ENCODE data around the gene CAMK1D.
"Not testable (repeated sequence)": the region's sequence is repeated elsewhere in the genome, so short reads cannot be mapped to it uniquely, and the experiment has no call there.

CAMK1D gene

DNA sequence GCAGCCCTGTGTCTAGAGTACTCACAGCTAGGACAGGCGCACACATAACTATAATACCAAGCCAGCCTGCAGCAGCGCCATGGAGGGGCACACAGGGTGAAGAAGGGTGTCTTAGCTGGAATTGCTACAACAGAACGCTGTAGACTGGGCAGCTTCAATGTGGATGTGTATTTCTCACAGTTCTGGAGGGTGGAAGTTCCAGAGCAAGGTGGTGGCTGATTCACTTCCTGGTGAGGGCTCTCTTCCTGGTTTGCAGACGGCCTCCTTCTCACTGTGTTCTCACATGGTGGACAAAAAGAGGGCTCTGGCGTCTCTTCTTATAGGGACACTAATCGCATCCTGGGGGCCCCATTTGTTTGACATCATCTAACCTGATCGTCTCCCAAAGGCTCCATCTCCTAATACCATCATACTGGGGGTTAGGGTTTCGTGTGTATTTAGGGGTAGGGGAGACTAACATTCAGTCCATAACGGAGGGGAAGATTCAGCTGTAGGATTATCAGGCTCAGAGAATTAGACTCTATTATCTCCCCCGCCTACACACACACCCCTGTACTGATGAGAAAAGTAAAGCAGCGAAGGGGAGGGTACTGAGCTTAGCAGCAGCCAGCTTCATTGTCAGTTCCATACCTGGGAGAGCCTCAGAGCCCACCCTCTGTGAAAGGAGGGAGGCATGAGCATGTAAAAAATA, 363.1 kb downstream of the CAMK1D start:
- no peak for DNase-seq

DNA sequence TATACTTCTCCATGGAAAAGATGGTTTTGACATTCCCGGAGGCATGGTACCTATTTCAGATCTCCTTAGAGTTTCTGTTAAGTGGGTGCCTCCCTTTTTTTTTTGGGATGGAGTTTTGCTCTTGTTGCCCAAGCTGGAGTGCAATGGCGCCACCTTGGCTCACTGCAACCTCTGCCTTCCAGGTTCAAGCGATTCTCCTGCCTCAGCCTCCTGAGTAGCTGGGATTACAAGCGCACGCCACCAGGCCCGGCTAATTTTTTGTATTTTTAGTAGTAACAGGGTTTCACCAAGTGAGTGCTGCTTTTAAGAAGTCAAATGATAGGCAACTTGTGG, 363.6 kb downstream of the CAMK1D start:
- not testable (repeated sequence) for DNase-seq

DNA sequence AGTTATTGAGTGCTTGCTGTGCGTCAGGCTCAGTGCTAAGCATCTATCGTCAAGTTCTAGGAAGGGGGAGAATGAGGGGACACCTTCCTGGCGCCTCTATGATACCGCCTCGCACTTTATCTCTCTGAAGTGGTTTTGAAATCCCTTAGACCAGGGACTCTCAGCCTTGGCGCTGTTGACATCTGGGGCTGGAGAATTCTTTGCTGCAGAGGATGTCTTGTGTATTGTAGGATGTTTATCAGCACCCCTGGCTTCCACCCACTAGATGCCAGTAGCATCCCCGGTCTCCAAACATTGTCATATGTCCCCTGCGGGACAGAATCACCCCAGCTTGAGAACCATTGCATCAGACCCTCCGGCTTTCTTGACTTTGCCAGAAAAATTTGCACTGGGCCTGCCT, 366.7 kb downstream of the CAMK1D start:
- DNase-seq: no peak

DNA sequence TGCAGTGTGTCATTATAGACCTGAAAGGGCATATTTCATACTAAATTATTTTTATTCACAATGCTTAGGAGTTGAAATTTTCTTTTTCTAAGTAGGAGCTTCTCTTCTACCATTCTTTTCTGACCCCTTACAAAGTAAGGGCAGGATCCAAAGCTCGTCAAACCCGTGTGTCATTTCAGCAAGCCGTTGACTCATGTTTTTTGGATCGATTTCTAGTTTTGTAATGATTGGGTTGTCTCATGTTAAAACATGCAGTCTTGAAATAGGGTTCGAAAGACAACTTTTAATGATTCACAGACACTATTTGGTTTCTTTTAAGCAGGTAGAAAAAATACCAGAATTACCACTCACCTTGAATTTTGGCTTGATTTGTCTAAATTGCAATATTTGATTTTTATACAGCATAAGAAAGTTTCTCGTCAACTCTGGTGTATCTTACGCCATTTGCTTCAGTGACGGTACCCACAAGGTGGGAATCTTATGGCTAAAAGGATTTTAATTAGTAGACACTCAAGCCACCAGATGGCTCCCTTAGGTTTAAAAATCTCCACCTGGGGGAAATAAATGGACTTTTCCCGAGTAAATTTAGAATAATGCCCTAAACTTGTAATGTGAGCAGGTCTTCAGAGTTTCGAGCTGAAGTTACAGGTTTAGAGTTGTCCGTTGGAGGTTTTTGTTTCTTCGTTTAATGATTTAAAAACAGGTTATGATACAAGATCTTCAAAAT, 368.8 kb downstream of the CAMK1D start:
- DNase-seq: no peak

DNA sequence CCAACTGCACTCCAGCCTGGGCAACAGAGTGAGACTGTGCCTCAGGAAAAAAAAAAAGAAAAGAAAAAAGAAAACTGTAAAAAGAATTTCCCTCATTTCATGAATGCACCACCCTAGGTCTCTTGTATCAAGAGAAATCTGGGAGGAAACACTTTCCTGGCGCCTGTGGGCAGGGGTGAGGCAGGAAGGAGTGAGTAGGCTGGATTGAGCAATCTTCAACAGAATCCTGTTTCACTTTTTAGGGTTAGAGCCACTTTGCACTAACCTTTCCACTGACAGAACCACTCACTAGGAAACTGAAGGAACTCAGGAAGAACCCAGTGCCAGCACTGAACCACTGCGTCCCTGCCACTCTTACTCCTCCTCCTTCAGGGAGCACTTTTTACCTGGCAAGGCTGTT, 370.0 kb downstream of the CAMK1D start:
- DNase-seq: no peak

DNA sequence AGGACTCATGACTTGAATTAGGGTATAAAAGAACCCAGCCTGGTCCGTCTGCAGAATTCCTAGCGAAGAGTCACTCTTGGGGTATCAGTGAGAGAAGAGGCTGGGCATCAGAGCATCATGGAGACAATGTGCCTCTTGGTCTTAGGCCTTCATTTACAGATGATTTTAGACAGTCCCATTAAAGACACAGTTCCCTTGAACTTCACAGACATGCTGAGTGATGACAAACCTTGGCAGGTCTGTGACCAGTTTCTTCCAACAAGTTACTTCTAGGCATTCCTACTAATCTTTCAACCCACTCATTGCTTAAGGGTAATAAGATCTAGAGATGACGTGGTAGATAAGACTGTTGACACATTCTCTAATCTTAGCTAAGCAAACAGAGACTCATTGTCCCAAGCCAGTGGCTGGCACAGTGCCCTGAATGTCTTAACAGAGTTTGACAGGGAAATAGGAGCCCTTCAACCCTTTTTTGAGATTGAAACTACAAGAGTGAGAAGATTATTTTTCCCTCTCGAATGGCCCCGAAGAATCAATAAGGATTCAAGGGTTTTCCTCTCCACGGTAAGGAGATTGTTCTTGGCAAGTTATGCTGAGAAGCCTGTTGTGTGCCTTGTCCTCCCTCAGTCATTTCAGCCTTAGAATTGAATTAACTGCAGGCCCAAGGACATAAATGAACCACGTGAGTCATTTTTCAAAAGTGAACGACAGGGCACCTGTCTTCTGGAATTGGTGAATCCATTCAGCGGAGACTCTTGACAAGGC, 371.1 kb downstream of the CAMK1D start:
- peak in 8 of 56 donors; percentile 14 to 61 (median 29) for DNase-seq

DNA sequence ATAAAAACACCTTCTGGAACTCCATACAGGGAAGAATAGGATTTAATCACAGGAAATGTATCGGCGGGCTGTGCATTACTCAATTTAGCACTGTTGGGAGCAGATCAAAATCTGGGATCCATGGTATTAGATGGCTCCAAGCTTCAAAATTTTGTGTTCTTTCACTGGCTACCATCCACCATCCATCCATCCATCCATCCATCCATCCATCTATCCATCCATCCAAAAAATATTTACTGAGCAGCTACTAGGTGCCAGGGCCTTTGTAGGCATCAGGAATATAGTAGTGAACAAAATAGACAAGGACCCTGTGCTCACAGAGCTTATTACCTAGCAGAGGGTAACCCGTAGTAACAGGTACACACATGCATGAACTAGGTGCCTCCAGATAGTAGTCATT, 372.0 kb downstream of the CAMK1D start:
- no peak for DNase-seq

DNA sequence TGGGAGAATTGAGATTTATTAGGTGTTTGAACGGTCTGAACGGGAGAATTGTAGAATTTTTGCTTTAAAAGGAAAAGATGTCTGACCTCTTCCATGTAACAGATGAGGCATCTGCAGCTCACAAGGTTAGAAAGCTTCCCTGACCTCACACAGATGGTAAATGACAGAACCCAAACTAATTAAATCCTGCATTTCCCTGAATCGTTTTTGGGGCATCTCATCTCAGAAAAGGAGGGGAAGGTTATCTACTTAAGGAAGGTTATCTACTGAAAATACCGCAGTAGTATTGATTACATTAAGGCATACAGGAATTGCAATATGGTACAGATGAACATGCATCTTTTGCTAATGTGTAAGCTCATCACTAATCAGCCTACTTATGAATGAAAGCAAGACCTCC, 373.9 kb downstream of the CAMK1D start:
- DNase-seq: no peak

DNA sequence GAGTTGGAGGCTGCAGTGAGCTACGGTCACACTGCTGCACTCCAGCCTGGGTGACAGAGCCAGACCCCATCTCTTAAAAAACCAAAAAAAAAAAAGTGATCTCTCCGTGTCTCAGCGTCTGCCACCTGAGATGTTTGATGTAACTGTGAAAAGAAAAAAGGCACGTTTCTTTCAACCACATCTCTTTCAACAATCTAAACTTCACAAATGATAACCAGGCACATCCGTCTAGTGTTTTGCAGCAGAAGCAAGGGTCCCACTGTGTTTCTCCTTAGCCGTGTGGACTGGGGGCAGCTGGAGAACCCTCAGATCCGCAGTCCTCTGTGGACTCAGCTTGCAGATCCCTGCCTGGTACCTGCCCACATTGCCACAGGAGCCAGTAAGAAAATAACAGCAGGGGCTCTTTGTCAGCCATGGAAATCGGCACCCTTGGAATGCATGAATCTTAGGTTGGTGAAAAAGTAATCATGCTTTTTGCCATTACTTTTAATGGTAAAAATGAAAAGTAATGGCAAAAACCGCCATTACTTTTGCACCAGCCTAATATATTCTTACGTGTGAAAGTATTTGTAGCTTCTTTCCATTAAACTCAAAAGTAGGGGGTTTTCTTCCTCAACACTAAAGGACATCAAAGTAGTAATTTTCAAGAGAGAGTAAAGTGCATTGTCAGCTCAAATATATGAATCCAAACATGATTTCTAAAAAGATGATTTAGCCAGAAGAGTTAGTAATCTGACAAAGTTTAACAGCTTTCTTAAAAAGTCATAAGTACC, 375.6 kb downstream of the CAMK1D start:
- no peak for DNase-seq

DNA sequence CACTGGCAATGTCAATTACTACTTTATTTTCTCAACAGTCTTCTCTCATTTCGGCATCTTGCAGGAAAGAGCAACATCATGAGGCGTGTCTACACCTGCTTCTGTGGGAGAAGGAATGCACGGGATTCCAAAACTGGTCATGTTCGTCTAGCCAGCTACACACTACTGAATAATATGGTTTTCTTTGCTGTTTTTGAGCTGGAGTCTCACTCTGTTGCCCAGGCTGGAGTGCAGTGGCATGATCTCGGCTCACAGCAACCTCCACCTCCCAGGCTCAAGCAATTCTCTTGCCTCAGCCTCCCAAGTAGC, 376.2 kb downstream of the CAMK1D start:
- not testable (repeated sequence) for DNase-seq

DNA sequence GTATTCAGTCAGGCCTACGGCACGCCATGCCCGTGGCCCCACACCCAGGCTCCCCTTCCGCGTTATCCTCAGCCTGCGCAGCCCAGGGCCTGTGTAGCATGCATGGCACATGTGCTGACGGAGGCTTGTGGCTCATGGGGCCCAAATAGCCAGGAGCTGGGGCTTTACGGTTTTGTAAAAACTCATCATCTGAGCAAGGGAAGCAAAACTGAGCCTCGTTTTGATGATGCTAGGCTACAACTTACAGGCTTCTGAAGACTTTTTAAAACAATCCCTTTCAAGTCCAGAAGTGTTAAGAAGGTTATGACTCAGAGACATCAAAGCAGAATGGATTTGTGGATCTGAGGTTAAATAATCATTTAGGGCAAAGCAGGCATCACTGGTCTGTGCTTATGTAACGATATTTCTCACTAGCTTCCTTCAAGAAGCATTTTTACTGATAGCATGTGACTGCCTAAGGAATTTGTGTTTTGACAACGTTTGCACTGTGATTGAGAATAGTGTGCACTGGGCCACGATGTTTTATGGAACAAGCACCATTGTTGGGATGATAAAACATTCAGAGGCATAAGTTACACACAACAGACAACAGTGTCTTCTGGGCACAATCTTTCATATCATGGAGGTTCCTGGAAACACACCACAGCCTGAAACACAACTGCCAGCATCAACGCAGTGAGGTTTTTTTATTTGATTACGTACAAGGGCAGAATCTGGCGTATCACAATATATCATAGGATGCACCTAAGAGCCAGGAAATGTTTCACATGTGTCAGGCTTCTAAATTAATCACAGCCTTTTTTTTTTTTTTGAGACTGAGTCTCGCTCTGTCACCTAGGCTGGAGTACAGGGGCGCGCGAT, 377.9 kb downstream of the CAMK1D start:
- no peak for DNase-seq

DNA sequence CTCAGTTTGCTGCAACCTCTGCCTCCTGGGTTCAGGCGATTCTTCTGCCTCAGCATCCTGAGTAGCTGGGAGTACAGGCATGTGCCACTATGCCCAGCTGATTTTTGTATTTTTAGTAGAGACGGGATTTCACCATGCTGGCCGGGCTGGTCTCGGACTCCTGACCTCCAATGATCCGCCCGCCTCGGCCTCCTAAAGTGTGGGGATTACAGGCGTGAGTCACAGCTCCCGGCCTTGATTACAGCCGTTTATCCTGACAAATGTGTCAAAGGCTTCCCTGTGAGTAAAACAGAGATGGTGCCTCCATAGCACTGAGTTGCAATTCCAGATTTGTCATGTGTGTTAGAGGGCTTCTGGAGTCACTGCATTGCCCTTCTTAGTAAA, 378.5 kb downstream of the CAMK1D start:
- no peak for DNase-seq

DNA sequence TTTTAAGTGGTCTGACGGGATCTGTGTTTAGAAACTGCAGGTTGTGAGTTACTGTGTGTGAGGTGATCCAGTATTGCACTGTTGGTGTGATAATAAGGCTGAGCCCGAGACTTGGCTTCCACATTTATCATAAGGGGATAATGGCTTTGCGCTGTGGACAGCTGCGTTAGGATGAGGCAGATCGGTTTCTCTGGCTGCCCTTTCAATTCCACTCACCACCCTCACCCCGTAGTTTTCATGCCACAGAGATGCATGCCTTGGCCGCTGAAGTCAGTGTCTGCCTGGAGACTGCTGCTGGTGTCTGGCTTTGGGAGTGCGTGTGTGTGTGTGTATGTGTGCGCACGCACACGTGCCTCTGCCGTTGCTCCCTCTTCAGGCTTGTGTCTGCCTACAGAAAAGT, 379.1 kb downstream of the CAMK1D start:
- DNase-seq: peak in 2 of 56 donors; percentile 7 to 9

DNA sequence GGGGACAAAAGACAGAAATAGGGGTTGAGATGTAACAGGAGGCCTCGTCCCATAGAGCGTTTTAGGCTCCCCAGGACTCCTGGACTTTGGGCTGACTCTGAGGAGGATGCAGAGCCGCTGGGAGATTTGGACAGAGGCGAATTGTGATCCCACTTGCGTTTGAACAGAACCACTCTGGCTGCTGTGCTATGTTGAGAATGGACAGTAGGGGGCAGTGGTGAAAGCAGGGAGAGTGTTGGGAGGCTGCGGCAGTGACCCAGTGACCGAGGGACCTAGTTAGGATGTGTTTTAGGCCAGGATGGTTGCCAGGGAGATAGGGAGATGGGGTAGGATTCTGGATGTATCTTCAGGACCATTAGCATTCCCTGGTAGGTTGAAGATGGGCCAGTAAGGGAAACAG, 380.5 kb downstream of the CAMK1D start:
- DNase-seq: no peak

DNA sequence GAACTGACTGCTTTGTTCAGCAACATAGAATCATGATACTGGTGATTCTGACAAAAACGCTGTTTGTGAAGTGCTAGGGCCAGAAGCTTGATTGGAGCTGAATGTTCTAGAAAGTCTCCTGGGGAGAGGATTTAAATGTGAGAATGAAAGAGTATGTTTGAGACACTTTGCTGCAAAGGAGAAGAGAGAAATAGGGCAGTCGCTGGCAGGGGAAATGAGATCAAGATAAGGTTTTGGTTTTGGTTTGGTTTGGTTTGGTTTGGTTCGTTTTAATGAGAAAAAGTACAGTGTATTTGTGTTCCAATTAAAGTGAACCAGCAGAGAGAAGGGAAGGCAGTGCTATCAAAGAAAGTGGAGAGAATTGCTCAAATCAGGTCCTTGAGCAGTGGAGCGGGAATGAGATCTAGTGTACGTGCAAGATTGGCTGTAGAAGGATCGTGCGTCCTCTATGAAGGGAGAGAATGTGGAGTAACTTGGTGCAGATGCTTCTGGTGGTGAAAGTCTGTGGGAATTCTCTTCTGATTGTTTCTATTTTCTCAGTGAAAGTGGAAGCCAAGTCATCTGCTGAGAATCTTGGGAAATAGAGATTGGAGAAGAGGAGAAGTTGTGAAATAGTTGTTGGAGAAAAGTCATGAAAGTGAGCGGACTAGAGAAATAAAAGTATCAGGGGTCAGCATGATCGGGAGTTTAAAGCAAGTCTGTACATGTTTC, 381.6 kb downstream of the CAMK1D start:
- DNase-seq: no peak

DNA sequence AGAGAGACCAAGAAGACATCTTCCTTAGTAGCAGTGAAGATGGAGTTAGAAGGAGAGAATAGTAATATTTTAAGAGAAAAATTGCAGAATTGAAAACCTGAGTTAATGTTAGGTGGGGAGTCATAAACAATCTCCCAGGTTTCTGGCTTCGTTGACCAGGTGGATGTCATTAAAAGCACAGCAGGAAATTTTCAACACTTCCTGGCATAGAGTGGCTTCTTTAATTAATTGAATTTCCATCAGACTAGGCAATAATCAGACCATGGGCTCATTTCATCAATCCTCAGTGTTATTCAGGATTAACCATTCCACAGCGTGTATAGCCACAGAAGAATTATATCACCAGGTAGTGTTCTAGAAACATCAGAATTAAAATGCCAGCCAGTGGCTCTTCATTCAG, 383.9 kb downstream of the CAMK1D start:
- DNase-seq: no peak

DNA sequence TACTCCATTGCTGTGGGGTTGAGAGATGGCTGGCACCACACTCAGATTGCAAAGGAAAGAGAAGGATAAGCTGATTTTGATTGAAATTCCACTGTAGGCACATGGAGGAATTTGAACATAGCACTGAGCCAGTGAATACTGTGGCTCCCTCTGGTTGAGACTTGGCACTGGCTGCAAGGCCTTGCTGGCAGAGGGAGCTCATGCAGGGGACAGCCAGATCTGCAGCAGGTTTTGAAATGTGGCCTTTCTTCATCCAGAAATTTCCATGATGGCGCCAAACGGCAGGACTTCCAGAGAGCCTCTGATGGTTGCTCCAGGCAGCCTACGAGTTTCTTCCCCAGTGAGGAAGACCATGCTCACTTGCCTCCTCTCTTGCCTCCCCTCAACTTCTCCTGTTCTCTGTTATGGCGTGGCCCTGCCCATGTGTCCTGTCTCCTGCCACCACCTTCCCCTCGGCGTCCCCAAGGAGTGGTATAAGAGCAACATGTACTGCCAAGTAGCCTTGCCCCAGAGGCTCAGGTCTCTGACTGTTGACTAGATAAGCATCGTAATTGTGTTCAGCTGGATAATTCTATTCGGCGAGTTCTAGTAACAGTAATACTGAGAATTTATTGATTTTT, 386.6 kb downstream of the CAMK1D start:
- DNase-seq: no peak

DNA sequence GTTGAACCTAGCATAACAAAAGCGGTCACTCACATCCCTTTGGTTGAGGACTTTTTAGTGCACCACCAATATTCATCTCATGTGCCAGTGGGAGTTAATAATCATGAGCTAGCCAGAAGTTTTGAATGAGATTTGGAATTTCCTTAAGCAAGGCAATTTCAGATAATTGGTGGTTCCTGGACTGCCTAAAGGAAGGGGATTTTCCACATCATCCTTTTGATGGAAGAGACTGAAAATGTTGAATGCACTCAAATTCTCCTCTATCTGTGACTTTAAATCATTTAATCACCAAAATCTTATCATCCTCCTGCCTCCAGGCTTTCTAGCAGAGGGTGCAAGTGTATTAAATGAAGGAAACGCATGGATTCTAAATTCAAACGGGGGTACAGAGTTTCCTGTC, 391.5 kb downstream of the CAMK1D start:
- no peak for DNase-seq

DNA sequence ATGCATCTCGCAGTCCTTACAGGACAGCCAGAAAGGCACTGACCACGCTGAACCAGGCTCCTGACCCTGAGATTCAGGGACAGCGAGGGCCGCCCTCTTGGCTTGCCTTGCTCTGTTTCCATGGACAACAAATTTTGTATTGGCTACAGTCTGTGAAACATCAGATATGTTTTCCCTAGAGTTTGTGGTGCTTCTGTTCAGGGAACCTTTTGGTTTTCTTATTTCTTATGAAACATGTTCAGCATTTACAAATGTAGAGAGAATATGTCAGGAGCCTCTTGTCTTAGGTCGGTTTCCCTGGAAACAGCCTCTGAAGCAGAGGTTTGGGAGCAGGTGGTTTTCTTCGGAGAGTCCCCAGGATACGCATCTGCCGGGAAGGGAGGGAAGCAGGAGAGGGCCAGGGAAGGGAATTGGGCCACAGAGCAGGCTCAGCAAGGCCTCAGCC, 392.0 kb downstream of the CAMK1D start:
- peak in 12 of 56 donors; percentile 2 to 43 (median 20) for DNase-seq

DNA sequence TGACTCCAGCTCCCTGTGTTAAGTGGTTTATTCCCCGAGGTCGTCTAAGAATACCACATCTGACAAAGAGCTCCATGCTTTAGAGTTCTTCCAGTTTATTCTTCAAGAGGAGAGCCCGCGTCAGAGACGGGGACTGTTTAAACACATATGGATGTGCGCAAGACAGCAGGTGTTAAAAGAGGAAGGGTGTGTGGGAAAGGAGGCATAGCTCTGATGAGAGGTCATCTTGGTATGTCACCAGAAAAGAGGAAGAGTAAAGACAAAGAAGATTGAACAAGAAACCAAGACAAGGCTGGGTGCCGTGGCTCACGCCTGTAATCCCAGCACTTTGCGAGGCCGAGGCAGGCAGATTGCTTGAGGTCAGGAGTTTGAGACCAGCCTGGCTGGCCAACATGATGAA, 393.4 kb downstream of the CAMK1D start:
- no peak for DNase-seq
